GM21367 (cell line): ENCODE results near the gene KLF6.
A peak's percentile ranks its signal among the peaks of the same experiment; 100 is the strongest.

Source experiments
- ATAC-seq: cut with Tn5 transposase; IDR thresholded peaks from one replicate; pipeline ENCODE4 v1.9.1; 2021; ENCODE audit not compliant: unreplicated experiment

The KLF6 gene

DNA sequence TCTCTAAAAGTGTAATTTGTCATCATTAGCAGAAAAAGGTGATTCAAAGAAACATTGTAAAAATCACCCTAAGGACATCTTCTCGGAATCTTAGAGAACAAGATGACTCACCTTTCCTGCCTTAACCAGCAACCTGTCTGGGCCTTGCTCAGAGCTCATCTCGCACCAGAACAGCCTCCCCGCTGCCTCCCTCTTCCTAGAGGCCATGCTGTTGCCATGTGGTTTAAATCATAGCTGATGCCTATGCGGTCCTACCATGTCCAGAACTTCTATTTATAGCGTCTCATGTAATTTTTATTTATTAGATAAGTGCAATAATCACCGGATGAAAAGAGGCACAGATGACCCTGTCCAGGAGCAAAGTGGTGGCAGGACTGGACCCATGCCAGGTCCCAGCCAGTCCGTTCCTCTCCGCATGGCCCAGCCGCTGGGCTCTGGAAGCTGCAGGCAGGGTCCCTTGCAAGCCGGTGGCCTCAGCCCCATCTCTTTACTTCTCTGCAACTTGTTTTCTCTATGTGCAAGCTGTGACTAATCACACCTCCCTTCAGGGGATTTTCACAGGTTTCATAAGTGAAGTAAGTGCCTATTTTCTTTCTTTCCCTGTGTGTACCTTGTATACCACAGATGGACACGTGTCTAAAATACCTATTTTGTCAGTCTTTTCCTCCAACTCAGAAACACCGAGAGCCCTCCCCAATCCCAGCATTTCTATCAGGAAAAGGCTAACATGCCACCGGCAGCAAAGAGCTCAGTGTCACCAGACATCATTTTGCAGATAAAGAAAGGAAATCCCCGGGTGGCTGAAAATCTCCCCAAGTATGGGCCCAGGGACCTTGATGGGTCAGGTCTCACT lies 27.1 kb downstream of the KLF6 start:
- ATAC-seq: peak; percentile 72

DNA sequence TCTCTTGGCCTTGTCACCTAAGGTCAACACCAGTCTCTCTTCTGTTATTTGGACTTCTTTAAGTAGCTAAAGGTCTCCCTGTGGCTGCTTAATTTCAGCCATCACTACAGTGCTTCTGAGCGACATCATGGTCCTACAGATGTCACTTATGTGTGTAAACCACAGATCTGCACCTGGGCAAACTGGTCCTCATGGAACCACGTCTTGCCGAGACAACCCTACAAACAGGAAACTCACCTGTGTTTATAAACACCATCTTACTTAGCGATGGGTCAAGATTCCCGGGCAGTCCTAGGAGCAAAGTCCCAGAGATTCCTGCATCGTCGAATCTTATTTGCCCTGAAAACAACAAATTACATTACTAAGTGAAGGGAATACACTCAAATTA lies 27.8 kb downstream of the KLF6 start:
- ATAC-seq: no peak

- no peak for ATAC-seq
Measured at GRCh38 chr10:3756360-3756740, 28.7 kb downstream of the KLF6 start.

DNA sequence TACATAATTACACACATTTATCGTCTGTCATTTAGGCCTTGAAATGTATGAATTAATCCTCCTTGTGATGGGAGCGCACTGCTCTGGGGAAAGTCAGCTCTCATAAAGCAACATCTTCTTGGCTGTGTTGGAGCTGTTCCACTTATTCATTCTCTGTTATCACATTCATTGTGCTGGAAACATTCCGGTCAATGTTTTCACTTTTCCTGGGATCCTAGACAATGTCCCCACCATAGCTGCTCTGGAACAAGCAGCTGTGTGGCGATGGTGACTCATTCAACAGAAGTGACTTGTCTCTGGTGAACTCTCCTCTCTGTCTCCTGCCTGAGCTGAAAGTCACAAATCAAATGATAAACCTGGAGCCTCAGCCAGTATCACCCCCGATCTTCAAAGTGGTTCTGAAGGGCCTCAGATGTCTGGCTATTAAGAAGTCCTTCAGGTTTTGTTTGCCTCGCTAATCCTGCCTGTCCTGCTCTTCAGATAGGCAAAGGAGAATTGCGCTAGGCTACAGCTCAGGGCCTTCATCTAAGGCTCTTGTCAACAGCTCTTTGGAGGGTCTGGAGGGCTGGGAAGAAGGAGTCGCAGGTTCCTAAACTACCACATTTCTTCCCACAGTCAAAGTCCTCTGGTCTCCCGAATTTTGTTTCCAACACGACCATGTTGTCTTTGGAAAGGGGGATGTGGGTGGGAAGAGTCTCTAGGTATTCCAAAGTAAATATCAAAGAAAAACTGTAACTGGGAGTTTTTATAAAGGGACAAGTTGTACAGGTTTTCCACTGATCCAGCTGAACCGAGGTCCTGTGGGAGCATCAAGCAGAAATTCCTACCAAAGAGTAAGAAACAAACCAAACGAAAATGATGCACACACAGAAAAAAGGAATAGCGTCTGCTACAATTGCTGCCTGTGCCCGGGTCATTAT lies 29.3 kb downstream of the KLF6 start:
- no peak for ATAC-seq

- no peak for ATAC-seq
Measured at GRCh38 chr10:3754727-3755439, 30.1 kb downstream of the KLF6 start.

- no peak for ATAC-seq
Measured at GRCh38 chr10:3750854-3751253, 34.2 kb downstream of the KLF6 start.

GRCh38 chr10:3750006-3750816 lies 34.8 kb downstream of the KLF6 start:
- no peak for ATAC-seq

GRCh38 chr10:3749600-3749999 lies 35.4 kb downstream of the KLF6 start:
- ATAC-seq: no peak

- no peak for ATAC-seq
Measured at GRCh38 chr10:3749011-3749410, 36.0 kb downstream of the KLF6 start.

- no peak for ATAC-seq
Measured at GRCh38 chr10:3748484-3748883, 36.5 kb downstream of the KLF6 start.

DNA sequence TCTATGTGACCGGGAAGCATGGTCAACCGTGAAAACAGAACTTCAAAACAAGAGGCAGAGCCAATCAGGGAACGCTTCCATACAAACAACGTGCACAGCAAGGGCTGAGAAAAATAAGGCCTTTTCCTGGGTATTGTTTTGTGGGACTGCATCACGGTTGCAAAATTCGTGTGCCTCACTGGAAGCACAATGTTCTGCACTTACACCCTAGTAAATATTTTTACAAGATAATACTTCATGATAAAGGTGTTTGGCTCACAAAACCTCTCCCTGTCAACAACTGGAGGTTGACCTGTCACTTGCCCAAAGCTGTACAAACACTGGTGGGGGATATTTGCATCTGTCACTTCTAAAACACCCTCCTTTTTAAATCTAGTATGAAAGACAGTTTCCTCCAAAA lies 37.0 kb downstream of the KLF6 start:
- no peak for ATAC-seq

- no peak for ATAC-seq
Measured at GRCh38 chr10:3747248-3747960, 37.6 kb downstream of the KLF6 start.

DNA sequence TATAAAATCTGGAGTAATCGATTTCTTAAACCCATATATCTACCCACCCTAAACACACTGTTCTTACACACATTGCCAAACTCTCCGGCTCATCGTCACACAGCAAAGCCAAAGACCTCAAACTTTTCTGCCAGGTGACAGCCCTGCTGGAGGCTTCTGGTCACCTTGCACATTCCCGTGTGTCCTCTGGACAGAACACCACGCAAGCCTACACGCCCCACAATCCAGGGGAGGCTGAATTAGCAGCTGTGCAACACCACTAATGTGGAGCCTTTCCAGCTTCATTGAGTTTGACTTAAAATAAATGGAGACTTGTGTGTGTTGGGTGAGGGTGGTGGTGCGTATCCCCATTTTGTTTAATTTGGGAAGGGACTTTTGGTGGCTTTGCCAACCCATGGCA lies 38.4 kb downstream of the KLF6 start:
- ATAC-seq: no peak

DNA sequence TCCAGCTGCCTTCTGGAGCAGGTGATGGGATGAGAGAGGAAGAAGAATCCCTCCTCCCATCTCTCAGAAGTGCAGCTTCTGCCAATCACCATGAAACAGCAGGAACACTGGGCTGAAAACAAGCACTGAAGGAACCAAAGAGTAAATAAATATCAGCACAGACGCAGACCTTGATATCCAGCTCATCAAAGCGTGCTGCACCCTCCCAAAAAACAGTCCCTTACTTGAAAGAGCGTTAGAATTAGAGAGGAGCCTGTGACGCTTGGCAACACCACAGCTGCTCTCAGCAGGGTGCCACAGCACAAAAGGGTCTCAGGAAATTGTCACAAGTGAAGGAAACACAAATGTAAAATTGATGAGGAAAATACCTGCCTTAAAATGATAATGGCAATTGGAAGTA lies 39.5 kb downstream of the KLF6 start:
- no peak for ATAC-seq

DNA sequence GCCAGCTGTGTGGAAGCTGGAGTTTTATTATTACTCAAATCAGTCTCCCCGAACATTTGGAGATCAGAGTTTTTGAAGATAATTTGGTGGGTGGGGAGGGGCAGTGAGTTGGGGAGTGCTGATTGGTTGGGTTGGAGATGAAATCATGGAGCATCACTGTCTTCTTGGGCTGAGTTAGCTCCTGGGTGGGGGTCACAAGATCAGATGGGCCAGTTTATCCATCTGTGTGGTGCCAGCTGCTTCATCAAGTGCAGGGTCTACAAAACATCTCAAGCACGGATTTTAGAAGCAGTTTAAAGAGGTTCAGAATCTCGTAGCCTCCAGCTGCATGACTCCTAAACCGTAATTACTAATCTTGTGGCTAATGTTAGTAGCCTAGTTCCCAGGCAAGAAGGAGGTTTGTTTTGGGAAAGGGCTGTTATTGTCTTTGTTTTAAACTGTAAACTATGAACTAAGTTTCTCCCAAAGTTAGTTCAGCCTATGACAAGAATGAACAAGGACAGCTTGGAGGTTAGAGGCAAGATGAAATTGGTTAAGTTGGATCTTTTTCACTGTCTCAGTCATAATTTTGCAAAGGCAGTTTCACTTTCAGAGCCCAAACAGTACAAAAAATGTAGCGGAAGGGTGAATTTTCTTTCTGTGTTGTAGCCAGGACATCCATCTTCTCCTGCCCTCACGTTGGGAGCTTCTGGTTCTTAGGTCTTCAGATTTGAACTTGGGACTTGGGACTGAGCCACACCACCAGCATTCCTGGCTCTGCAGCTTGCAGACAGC lies 43.1 kb downstream of the KLF6 start:
- no peak for ATAC-seq

DNA sequence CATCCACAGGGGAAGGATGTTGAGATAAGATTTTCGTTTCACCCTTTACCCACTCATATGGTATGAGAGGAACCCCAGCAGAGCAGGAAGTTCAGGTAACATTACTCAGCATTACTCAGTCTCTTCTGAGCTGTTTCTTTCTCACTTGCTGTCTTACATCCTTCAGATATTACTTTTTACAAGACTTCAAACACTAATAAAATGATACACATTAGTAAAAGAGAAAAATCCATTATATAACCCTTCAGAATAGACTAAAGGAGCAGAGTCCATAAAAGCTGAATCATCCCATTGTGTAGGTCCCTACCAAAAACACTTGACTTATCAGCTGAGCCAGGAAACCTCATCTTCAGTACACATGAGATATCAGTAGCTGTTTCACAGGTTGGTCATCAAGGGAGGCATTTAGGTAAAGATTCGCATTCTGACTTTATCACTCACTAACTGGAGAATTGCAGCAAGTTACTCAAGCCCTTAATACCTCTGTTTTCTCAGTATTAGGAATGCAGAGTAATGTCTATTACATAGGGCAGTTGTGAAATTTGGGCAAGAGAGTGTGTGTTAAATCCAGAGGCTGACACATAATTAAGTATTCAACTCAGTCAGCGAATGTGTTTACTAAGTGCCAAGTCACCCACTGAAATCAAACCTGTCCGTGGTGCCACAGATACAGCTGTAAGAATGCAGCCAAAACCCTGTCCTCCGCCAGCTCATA lies 44.7 kb downstream of the KLF6 start:
- ATAC-seq: peak; percentile 44

- no peak for ATAC-seq
Measured at GRCh38 chr10:3738855-3739350, 46.1 kb downstream of the KLF6 start.

DNA sequence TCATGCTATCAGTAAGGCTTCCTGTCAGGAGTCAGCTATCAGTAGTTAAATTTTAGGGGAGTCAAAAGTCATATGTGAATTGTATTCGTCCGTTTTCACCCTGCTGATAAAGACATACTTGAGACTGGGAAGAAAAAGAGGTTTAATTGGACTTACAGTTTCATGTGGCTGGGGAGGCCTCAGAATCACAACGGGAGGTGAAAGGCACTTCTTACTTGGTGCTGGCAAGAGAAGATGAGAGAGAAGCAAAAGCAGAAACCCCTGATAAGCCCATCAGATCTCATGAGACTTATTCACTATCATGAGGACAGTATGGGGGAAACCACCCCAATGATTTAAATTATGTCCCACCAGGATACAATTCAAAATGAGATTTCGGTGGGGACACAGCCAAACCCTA lies 47.1 kb downstream of the KLF6 start:
- no peak for ATAC-seq
